ENCODE data around the gene OTOF.

- TF ChIP-seq CTCF (conservative IDR thresholded peaks at IDR 0.05 in 1 of 2, IDR thresholded peaks at IDR 0.05 in 1 of 2; ENCODE audit: low read depth in 1 of 2, low read length in 2 of 2), result no peak
- TF ChIP-seq EZH2 (IDR thresholded peaks at IDR 0.05; ENCODE audit: low read length, missing control alignments), result no peak
These were observed 28.5 kb downstream of the OTOF start for GRCh38 chr2:26449278-26450030.
